Endodermal cell (in vitro differentiated cells): ENCODE measurements around the gene ACTN4. TPM values are rescaled to one million over a fixed set of nuclear protein-coding genes. Genes with fewer than 3 reads are reported as not detected.
"Not testable (repeated sequence)": the region's sequence is repeated elsewhere in the genome, so short reads cannot be mapped to it uniquely, and the experiment has no call there.

Experiments
- DNase-seq: peaks from one replicate; pipeline ENCODE4 v3.0.0-alpha.2; 2017
- H3K27ac ChIP-seq: 2 replicates; pipeline ENCODE4 v1.5.1; 2013; ENCODE audit warnings: mild to moderate bottlenecking, low read depth, low read length, moderate library complexity
- H3K27me3 ChIP-seq: 2 replicates; pipeline ENCODE4 v1.6.1; 2013; ENCODE audit warnings: mild to moderate bottlenecking, low read length, moderate library complexity; ENCODE audit not compliant: insufficient read depth, control insufficient read depth, poor library complexity, severe bottlenecking
- H3K36me3 ChIP-seq: 2 replicates; pipeline ENCODE4 v1.7.0; 2013; ENCODE audit warnings: mild to moderate bottlenecking, low read length, moderate library complexity; ENCODE audit not compliant: control insufficient read depth, insufficient read depth
- H3K4me1 ChIP-seq: one replicate; pipeline ENCODE4 v1.7.0; 2013; ENCODE audit warnings: low read length; ENCODE audit not compliant: control insufficient read depth, insufficient read depth
- H3K4me3 ChIP-seq: 2 replicates; pipeline ENCODE4 v1.5.1; 2013; ENCODE audit warnings: mild to moderate bottlenecking, low read length, moderate library complexity
- H3K9ac ChIP-seq: 2 replicates; pipeline ENCODE4 v1.6.1; 2013; ENCODE audit warnings: mild to moderate bottlenecking, low read length, moderate library complexity; ENCODE audit not compliant: poor library complexity, severe bottlenecking; ENCODE audit errors: extremely low read depth
- H3K9me3 ChIP-seq: 2 replicates; pipeline ENCODE4 v1.6.1; 2013; ENCODE audit warnings: mild to moderate bottlenecking, low read length, moderate library complexity; ENCODE audit not compliant: control insufficient read depth
- H3K27ac Mint-ChIP-seq: 2 replicates; pipeline ENCODE4 v1.8.0; 2020; ENCODE audit warnings: mixed read lengths
- H3K27me3 Mint-ChIP-seq: 2 replicates; pipeline ENCODE4 v1.8.0; 2021; ENCODE audit warnings: mild to moderate bottlenecking, mixed read lengths; ENCODE audit not compliant: insufficient read depth
- H3K36me3 Mint-ChIP-seq: 2 replicates; pipeline ENCODE4 v1.8.0; 2020; ENCODE audit warnings: low read depth, mixed read lengths
- H3K4me1 Mint-ChIP-seq: 2 replicates; pipeline ENCODE4 v1.8.0; 2020; ENCODE audit warnings: mixed read lengths
- H3K4me3 Mint-ChIP-seq: 2 replicates; pipeline ENCODE4 v1.8.0; 2020; ENCODE audit warnings: mild to moderate bottlenecking, moderate library complexity, mixed read lengths
- H3K9me3 Mint-ChIP-seq: 2 replicates; pipeline ENCODE4 v1.8.0; 2020; ENCODE audit warnings: mild to moderate bottlenecking, mixed read lengths
- WGBS, 2 experiments: methylation state at CpG; one replicate each; pipeline versions ENCODE4 v1.1.5 to v1.1.7; 2013; ENCODE audit warnings: missing lambda C conversion rate in 2 of 2, mixed read lengths in 1 of 2; ENCODE audit not compliant: insufficient coverage in 1 of 2, insufficient read length in 1 of 2; 5-methylcytosine and 5-hydroxymethylcytosine counted together
- total RNA-seq, 2 donors: library from RNA; stranded (reverse); fragmentation: NEBNext Ultra II Directional in 1 of 2; extraction: Animal tissue kit (Norgen Biotek cat#: 25700) in 1 of 2; gene quantifications; 2 replicates in 1 of 2; 3 replicates in 1 of 2; pipeline ENCODE4 v1.2.1, GENCODE V29; 2021
- TF ChIP-seq, protein P1 (sequence below): fragments of 200-600 bp; sonication (generic); conservative IDR thresholded peaks from 2 replicates; pipeline ENCODE4 v1.5.0; 2021; ENCODE audit warnings: antibody characterized with exemption, mild to moderate bottlenecking

Gene ACTN4
- total RNA-seq, 2 donors from 2014 or later, result 378 to 437 TPM

DNA sequence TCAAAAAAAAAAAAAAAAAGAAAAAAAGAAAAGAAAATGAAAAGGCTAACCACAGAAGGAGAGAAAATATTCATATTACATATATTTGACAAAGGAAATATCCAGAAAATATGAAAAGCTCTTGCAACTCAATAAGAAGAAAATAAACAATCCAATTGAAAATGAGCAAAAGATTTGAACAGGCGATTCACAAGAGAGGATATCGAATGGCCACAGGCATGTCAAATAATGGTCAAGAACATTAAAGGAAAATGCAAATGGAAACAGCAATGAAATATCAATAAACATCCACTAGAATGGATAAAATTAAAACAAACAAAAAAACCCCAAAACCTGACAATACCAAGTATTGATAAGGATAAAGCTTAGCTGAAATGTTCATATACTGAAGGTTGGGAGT is 117.8 kb downstream of the ACTN4 start:
- H3K36me3 Mint-ChIP-seq, result no peaks in the 10 kb centered on the region
- no peaks in the 10 kb centered on the region for H3K4me1 Mint-ChIP-seq
- no peak overlapping the region for H3K27ac Mint-ChIP-seq
- no peaks in the 10 kb centered on the region for H3K27me3 ChIP-seq
- H3K27ac ChIP-seq, result no peak overlapping the region
- no peaks in the 10 kb centered on the region for H3K9me3 ChIP-seq
- H3K4me3 Mint-ChIP-seq, result no peak overlapping the region
- TF ChIP-seq, protein P1, sequence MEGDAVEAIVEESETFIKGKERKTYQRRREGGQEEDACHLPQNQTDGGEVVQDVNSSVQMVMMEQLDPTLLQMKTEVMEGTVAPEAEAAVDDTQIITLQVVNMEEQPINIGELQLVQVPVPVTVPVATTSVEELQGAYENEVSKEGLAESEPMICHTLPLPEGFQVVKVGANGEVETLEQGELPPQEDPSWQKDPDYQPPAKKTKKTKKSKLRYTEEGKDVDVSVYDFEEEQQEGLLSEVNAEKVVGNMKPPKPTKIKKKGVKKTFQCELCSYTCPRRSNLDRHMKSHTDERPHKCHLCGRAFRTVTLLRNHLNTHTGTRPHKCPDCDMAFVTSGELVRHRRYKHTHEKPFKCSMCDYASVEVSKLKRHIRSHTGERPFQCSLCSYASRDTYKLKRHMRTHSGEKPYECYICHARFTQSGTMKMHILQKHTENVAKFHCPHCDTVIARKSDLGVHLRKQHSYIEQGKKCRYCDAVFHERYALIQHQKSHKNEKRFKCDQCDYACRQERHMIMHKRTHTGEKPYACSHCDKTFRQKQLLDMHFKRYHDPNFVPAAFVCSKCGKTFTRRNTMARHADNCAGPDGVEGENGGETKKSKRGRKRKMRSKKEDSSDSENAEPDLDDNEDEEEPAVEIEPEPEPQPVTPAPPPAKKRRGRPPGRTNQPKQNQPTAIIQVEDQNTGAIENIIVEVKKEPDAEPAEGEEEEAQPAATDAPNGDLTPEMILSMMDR, result no peak
- H3K4me3 ChIP-seq, result no peak overlapping the region
- no peaks in the 10 kb centered on the region for H3K4me1 ChIP-seq
- DNase-seq, result no peak
- H3K9me3 Mint-ChIP-seq, result no peaks in the 10 kb centered on the region
- 95 to 100% methylated on average over 1 to 2 of the region's 2 CpGs for WGBS, 2 experiments
- no peaks in the 10 kb centered on the region for H3K36me3 ChIP-seq
- H3K27me3 Mint-ChIP-seq, result no peaks in the 10 kb centered on the region
- H3K9ac ChIP-seq, result no peak overlapping the region

DNA sequence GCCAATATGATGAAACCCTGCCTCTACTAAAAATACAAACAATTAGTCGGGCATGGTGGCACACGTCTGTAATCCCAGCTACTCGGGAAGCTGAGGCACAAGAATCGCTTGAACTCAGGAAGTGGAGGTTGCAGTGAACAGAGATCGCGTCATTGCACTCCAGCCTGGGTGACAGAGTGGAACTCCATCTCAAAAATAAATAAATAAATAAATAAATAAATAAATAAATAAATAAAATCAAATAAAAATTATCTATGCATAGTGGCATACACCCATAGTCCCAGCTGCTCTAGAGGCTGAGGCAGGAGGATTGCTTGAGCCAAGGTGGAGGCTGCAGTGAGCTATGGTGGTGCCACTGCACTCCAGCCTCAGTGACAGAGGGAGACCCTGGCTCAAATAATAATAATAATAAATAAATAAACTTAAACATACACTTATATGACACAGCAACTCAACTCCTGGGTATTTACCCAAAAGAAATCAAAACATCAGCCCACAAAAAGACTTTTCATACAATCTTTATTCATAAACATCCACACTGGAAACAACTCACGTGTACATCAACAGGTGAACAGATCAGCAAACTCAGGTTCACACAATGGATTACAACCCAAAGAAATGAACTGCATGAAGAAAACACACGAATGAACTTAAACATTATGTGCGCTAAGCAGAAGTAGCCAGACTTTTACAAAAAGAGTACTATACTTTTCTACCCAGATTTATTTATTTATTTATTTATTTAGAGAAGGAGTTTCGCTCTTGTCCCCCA is 119.0 kb downstream of the ACTN4 start:
- H3K27ac Mint-ChIP-seq, result no peak overlapping the region
- 86 to 90% methylated on average over 7 to 10 of the region's 10 CpGs for WGBS, 2 experiments

DNA sequence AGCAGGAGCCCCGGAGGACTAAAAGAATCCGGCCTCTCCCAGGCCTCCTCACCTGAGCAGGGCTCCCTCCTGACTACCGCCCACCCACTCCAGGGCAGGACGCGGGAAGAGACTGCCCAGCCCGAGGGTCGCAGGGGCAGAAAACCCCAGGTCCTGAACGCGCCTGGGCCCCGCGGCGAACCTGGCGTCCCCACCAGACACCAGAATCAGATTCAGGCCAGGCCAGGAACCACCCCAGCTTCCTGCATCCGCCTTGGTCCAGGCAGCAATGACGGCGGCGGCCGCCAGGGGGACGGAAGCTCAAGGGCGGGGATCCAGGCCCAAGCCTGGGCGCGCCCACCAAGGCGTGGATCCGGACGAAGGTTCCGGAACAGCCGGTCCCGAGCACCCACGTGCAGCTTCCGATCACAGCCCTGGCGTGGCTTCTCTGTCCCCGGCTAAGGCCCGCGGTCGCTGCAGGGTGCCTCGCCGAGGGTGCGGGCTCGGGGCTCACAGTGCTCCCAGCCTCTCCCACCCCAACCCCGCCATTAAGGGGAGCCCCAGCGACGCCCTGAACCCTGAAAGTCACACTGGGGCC is 122.3 kb downstream of the ACTN4 start:
- Mint-ChIP-seq H3K4me1 (no peaks in the 10 kb centered on the region), H3K27ac (no peak overlapping the region), H3K9me3 (no peaks in the 10 kb centered on the region), H3K4me3 (no peak overlapping the region), H3K27me3 (no peaks in the 10 kb centered on the region), H3K36me3 (no peaks in the 10 kb centered on the region)
- H3K4me3 ChIP-seq, result no peak overlapping the region
- no peaks in the 10 kb centered on the region for H3K36me3 ChIP-seq
- no peaks in the 10 kb centered on the region for H3K4me1 ChIP-seq
- no peaks in the 10 kb centered on the region for H3K9me3 ChIP-seq
- TF ChIP-seq, protein P1, result peak; percentile 94
- H3K9ac ChIP-seq, result no peak overlapping the region
- no peak overlapping the region for H3K27ac ChIP-seq
- WGBS, 2 experiments, result 62 to 63% methylated on average over 25 to 42 of the region's 42 CpGs
- H3K27me3 ChIP-seq, result no peaks in the 10 kb centered on the region
- DNase-seq, result peak; percentile 95

More for the DNA sequence above, 119.0 kb downstream of the ACTN4 start:
- TF ChIP-seq, protein P1, result no peak
- no peak overlapping the region for H3K9ac ChIP-seq
- H3K27me3 ChIP-seq, result no peaks in the 10 kb centered on the region
- no peak overlapping the region for H3K27ac ChIP-seq
- Mint-ChIP-seq H3K36me3 (no peaks in the 10 kb centered on the region), H3K27me3 (no peaks in the 10 kb centered on the region), H3K4me3 (no peak overlapping the region), H3K9me3 (no peaks in the 10 kb centered on the region), H3K4me1 (no peaks in the 10 kb centered on the region)
- H3K36me3 ChIP-seq, result no peaks in the 10 kb centered on the region
- H3K4me1 ChIP-seq, result no peaks in the 10 kb centered on the region
- no peak for DNase-seq
- H3K4me3 ChIP-seq, result no peak overlapping the region
- H3K9me3 ChIP-seq, result no peaks in the 10 kb centered on the region

DNA sequence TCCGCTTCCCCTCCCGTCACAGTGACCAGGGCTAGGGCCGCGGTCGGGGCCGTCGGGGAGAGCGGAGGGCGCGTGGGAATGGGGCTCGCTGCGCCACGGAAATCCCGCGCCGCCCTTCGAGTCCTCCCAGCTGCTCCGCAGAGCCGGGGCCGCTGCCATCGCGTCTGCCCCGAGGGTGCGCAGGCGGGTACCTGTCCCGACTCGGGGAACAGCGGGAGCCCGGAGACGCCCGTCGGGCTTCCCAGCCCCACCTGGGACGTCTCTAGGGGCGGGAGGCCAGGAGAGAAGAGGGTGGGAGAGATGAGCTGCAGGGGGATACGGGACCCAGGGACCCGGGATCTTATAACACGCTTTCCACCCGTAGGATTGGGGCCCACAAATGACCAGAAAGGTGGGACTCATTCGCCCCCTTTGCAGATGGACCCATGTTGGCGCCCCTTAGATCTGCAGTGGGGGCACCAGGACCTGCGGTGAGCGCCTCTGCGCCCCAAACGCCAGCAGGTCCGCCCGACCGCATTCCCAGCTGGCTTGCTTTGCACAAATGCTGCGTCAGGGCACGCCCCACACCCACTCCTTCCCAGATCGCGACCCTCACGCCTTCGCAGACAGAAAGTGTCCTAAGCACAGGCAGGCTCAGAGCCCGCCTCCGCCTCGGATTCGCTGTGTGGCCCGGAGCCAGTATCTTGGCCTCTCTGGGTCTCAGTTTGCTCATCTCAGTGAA is 122.9 kb downstream of the ACTN4 start:
- not testable (repeated sequence) for H3K9ac ChIP-seq, DNase-seq, H3K9me3 ChIP-seq, H3K27ac Mint-ChIP-seq, H3K9me3 Mint-ChIP-seq, H3K27me3 Mint-ChIP-seq, H3K27me3 ChIP-seq, H3K27ac ChIP-seq, H3K4me3 ChIP-seq, H3K36me3 ChIP-seq, H3K36me3 Mint-ChIP-seq, H3K4me3 Mint-ChIP-seq, H3K4me1 Mint-ChIP-seq, H3K4me1 ChIP-seq
- 84 to 96% methylated on average over 5 to 8 of the region's 58 CpGs for WGBS, 2 experiments

DNA sequence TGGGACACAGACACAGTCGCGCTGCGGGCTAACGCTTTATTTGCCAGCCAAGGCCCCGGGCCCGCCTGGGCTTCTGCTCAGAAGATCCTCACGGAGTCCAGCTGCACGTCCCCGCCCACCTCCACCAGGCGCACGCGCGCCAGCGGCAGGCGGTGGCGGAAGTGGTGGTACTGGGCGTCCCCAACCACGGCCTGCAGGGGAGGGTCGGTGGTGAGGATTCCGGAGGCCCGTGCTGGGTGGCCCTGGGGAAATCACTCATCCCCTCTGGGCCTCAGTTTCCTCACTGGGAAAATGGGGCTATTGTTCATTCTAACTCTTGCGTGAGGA is 123.5 kb downstream of the ACTN4 start:
- not testable (repeated sequence) for DNase-seq, H3K27me3 Mint-ChIP-seq, H3K4me3 ChIP-seq, H3K36me3 Mint-ChIP-seq, H3K4me3 Mint-ChIP-seq, H3K9ac ChIP-seq, H3K9me3 Mint-ChIP-seq, H3K27me3 ChIP-seq, H3K27ac Mint-ChIP-seq, H3K36me3 ChIP-seq, H3K27ac ChIP-seq, H3K4me1 Mint-ChIP-seq, H3K9me3 ChIP-seq, H3K4me1 ChIP-seq
- 86% methylated on average over 1 of the region's 22 CpGs; no CpG with 5 or more reads in 1 of the 2 experiments for WGBS, 2 experiments
